HG02938 (cell line): ENCODE data around the gene RNASE8.

ENCODE experiments used
- ATAC-seq: cut with Tn5 transposase; IDR thresholded peaks from one replicate; pipeline ENCODE4 v1.9.1; 2021; ENCODE audit warnings: mild to moderate bottlenecking, moderate library complexity; ENCODE audit not compliant: unreplicated experiment

RNASE8 gene

DNA sequence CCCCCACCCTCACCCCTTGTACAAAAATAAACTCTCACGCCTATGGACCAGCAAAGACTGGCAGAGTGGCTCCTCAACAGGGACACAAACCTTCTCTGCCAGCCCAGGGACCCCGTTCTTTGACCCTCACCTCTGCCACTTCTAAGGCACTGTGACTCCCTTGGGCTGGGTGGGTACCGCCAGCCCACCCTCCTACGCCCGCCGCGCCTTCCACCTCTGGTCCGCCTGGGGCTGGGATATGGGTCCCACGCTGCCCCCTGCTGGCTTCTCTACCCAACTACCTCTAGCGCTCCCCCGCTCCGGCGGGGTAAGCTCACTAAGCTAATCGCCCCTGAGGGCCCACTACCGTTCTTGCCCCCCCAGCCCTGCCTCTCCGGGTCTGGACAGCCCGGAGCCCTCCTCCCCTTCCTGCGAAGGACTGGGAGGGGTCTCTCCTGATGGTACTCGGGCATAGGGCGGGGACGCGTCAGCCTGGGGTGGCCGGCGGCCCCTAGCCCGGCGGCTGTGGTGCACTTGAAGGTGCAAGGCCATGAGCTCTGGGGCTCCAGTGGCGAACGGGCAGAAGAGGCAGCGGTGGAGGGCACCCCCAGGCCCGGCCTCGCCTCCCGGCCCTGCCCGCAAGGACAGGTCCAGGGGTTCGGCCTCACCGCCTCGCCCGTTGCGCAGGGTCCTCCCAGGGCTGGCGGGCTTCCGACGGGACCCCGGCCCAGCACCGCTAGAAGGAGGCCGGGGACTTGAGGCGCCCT, 32.7 kb downstream of the RNASE8 start:
- no peak for ATAC-seq

- no peak for ATAC-seq
These were observed 33.5 kb downstream of the RNASE8 start for GRCh38 chr14:21090940-21091663.

DNA sequence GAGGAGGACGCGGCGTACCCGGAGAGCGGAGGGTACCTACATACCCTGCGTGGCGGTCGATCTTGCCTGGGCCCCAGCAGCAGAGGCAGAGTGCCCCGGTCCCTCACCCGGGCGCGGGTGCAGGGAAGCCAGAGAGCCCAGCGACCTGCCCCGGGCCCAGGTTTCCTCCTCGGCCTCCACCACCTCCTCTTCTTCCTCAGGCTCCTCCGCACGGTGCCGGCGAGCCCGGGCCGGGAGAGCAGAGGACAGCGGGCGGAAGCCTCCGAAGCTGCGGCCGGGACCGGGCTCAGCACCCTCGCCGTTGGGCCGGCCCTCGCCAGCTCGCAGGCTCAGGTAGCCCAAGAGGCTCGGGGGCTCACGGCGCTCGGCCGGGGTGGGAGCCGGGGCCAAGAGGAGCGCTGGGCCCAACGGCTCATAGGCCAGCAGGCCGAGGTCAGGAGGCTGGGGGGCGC, 34.2 kb downstream of the RNASE8 start:
- no peak for ATAC-seq

GRCh38 chr14:21092273-21093011, 34.8 kb downstream of the RNASE8 start:
- ATAC-seq = peak; percentile 65

DNA sequence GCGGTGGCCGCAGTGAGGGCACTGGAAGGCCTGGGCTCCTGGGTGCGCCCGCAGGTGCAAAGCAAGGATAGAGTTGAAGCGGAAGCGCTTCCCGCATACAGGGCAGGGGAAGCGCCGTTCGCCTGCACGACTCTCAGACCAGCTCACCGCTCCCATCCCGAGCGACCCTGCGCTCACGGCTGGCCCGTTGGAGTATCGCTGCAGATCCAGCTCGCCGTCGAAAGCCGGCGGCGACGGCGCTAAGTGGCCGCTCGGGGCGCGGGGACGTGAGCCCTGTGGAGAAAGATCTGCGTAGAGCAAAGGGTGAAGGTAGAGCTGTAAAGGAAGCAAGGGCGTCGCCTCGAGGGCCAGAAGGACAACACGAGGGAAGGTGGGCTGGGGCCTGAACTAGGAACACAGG, 35.4 kb downstream of the RNASE8 start:
- ATAC-seq = no peak

- ATAC-seq = no peak
These were observed 36.4 kb downstream of the RNASE8 start for GRCh38 chr14:21093769-21094681.

- no peak for ATAC-seq
These were observed 38.0 kb downstream of the RNASE8 start for GRCh38 chr14:21095430-21096205.

DNA sequence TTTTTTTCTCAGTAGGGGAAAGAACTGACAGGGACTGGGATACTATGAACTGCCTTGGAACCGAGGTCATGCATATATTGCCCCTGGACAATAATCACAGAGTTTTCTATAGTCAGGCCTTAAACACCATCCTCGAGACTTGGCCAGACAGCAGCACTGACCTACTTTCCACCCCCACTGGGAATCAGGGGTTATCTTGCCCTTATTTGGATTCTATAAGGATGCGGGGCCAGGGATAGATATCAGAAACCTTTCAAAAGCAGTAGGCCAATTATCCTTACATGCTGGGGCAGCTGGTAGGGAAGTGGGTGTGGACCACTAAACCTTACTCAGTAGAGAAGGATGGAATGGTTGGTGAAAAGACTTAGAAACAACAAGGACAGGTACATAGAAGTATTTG, 38.8 kb downstream of the RNASE8 start:
- ATAC-seq = no peak

GRCh38 chr14:21096978-21097635, 39.5 kb downstream of the RNASE8 start:
- no peak for ATAC-seq

GRCh38 chr14:21097636-21098075, 40.0 kb downstream of the RNASE8 start:
- no peak for ATAC-seq

DNA sequence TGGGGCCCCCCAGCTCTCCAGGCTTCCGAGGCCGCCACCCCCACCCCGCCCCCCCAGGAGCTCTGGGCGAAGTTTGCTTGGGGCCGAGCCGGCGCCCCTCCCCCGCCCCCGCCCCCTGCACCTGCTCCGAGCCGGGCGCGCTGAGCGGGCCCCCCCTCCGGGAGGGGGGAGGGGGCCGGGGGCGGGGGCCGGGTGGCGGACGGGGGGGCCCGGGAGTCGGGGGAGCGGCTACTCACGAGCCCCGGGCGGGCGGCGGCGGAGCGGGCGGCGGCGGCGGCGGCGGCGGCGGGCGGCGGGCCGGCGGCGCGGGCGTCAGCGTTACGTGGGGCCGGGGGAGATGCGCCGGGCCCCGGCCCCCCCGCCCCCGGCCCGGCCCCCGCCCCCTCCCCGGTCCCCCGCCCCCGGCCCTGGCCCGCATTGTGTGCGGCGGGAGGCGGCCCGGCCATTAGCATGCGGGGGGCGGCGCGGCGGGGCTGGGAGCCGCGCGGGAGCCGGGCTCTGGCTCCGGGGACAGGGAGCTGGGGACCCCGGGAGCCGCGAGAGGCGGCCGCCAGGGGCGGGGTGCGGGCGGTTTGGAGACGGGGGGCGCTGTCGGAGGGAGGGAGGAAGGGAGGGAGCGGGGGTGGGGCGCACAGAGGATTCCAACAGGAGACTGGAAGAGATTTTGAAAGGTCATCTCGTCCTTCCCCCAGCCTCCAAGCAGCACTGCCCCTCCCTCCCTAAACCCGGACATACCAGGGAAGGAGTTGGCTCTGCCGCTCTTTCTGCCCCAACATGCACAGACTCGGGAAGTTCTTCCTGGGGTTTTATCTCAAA, 40.7 kb downstream of the RNASE8 start, which contains the start of gene ZNF219:
TSS of gene ZNF219 (minus strand) at position 580 of the 816 bp plus-strand sequence. CDS start 5,064 bp downstream, outside the sequence.
- no peak for ATAC-seq

DNA sequence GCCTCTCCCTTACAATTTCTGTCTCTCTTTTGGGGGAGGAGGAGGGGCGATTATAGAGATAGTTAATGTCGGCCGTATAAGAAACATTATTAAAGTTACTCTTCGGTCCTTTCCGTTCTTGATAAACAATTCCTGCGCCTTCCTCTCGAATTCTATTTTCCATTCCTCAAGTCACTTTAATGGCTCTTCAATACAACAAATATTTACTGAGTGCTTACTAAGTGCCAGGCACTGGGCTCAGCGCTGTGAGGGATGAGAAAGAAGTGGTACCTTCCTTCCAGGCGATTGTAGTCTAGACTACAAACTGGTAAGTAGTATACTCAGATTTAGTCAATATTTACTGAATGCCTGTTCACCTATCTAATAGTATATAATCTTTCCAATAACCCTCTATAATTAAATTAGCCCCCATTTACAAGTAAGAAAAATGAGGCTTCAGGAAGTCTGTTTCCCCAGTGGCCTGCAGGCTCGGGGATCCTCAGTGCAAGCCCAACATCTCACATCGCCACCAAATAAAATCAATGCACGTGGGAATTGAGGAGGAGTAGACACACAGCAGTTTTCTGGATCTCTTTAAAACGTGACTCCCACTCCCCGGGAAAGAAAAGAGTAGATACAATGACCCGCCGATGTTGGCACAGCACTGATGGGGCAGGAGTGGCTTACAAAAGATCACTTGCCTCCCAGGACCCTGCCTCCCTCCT, 41.4 kb downstream of the RNASE8 start:
- ATAC-seq = no peak

DNA sequence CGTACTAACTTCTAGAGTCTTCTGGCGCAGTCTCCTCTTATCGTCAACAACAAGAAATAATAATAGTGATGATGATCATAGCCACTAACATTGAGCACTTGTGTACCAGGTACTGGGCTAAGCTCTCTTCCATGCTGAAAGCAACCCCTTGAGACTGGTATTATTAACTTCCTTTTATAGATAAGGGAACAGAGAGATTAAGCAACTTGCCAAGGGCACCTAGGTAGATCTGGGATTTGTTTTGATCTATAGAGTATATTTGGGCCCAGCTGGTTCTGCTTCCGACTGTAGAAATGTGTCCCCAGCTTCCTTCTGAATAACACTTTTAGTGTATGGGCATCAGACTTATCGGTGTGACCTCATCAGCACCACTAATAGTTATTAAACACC, 42.0 kb downstream of the RNASE8 start:
- no peak for ATAC-seq

- no peak for ATAC-seq
These were observed 43.3 kb downstream of the RNASE8 start, which contains the start of gene TMEM253 for GRCh38 chr14:21100931-21101330. Gene TMEM253, plus strand, starts transcription at chr14:21101066. Its CDS starts 278 bp downstream, at chr14:21101344.

GRCh38 chr14:21101802-21102413, 44.3 kb downstream of the RNASE8 start:
- ATAC-seq = no peak

DNA sequence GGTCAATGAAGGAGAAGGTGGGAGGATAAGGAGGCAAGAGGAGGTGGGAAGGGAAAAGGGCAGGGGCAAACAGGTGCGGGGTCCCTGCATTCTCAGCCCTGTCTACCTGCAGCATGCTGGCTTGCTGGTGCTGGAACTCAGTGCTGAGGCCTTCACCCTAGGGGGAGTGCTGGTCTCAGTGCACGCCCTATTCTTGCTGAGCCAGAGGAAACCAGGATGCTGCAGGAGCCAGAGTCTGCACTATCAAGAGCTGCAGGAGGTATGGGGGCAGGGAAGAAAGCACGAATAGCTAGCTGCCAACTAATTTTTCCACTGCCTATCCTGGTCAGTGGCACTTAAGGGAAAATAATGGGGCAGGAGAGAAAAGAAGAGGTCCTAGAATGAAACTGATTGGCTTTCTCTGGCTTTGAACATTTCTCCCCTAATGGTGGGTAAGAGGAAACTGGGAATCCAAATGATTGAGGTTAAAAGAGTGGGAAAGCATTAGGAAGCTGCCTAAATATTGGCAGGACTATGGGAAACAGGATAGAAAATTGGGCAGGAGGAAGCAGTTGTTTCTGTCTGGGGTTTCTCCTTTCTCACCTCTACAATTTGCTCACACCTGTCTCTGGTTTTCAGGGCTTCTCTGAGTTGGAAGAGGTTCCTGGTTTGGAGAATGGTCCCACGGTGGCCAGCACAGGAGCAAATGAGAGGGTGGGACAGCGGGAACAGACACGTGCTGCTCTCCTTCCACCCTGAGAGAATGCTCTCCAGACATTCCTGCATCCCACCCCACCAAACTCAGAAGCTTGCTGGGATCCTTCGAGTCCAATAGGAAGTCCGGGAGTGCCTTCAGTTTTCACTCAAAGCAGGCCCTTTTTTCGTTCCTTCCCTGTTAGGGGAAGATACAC, 45.1 kb downstream of the RNASE8 start:
- ATAC-seq = no peak
